CD4-positive, alpha-beta T cell treated with Interleukin-15 for 1 hour (primary cell): ENCODE measurements around the gene MAPK6.
A peak's percentile ranks its signal among the peaks of the same experiment; 100 is the strongest.
"Not testable (repeated sequence)": the region's sequence is repeated elsewhere in the genome, so short reads cannot be mapped to it uniquely, and the experiment has no call there.

Experiments
- DNase-seq: peaks from one replicate; pipeline ENCODE4 v3.0.0-alpha.2; 2020

Gene MAPK6

GRCh38 chr15:52011711-52012144, 7.3 kb upstream of the MAPK6 start:
- no peak for DNase-seq

GRCh38 chr15:52012210-52012609, 6.8 kb upstream of the MAPK6 start:
- no peak for DNase-seq

GRCh38 chr15:52013151-52013791, 5.7 kb upstream of the MAPK6 start:
- DNase-seq: no peak

GRCh38 chr15:52014616-52015015, 4.4 kb upstream of the MAPK6 start:
- no peak for DNase-seq

GRCh38 chr15:52016316-52016715, 2.7 kb upstream of the MAPK6 start:
- DNase-seq: no peak

GRCh38 chr15:52018244-52018643, 775 bp upstream of the MAPK6 start:
- no peak for DNase-seq

GRCh38 chr15:52019394-52020220, 588 bp downstream of the MAPK6 start:
- DNase-seq: peak; percentile 80

GRCh38 chr15:52020221-52021085, 1.4 kb downstream of the MAPK6 start:
- no peak for DNase-seq

- peak; percentile 77 for DNase-seq
These were observed 2.2 kb downstream of the MAPK6 start for GRCh38 chr15:52021128-52021671.

GRCh38 chr15:52021892-52022540, 3.0 kb downstream of the MAPK6 start:
- DNase-seq: no peak

- no peak for DNase-seq
These were observed 4.3 kb downstream of the MAPK6 start for GRCh38 chr15:52023169-52023922.

GRCh38 chr15:52028431-52029093, 9.5 kb downstream of the MAPK6 start:
- DNase-seq: no peak

- no peak for DNase-seq
These were observed 11.0 kb downstream of the MAPK6 start for GRCh38 chr15:52030010-52030409.

- no peak for DNase-seq
These were observed 12.5 kb downstream of the MAPK6 start for GRCh38 chr15:52031556-52031955.

- no peak for DNase-seq
These were observed 19.0 kb downstream of the MAPK6 start for GRCh38 chr15:52037889-52038505.

GRCh38 chr15:52039925-52040781, 21.1 kb downstream of the MAPK6 start:
- DNase-seq: no peak

GRCh38 chr15:52042051-52042851, 23.2 kb downstream of the MAPK6 start:
- no peak for DNase-seq

GRCh38 chr15:52045795-52046298, 26.8 kb downstream of the MAPK6 start:
- peak; percentile 26 for DNase-seq

GRCh38 chr15:52046552-52046951, 27.5 kb downstream of the MAPK6 start:
- not testable (repeated sequence) for DNase-seq
